ENCODE measurements around the gene ILRUN.
"Not testable (repeated sequence)": the region's sequence is repeated elsewhere in the genome, so short reads cannot be mapped to it uniquely, and the experiment has no call there.

Gene ILRUN

GRCh38 chr6:34696739-34697543 is at the start of gene ILRUN:
ILRUN (minus strand) TSS chr6:34696767; CDS start chr6:34696603, 164 bp downstream.
- peaks cover 12 to 13% of the 10 kb centered on the region in 2 donors for H3K36me3 Mint-ChIP-seq
- peak; percentile 91 for DNase-seq
- H3K27ac Mint-ChIP-seq, result peak within 1 kb of the TSS; percentile 96
- H3K4me1 Mint-ChIP-seq, result peaks cover 31 to 39% of the 10 kb centered on the region in 2 donors
- no peaks in the 10 kb centered on the region for H3K9me3 Mint-ChIP-seq
- peak; percentile 85 to 91 for ATAC-seq (replicated peaks)
- peak within 1 kb of the TSS; percentile 89 to 93 for H3K4me3 Mint-ChIP-seq
- no peaks in the 10 kb centered on the region for H3K27me3 Mint-ChIP-seq

GRCh38 chr6:34745277-34746103 is 48.9 kb upstream of the ILRUN start:
- Mint-ChIP-seq H3K4me1 (no peaks in the 10 kb centered on the region), H3K27ac (no peak overlapping the region), H3K4me3 (no peak overlapping the region), H3K27me3 (peaks cover under 1 to 1% of the 10 kb centered on the region in 2 donors), H3K9me3 (no peaks in the 10 kb centered on the region), H3K36me3 (no peaks in the 10 kb centered on the region)
- DNase-seq, result no peak
- ATAC-seq (replicated peaks), result no peak

GRCh38 chr6:34744294-34744647 is 47.7 kb upstream of the ILRUN start:
- H3K36me3 Mint-ChIP-seq, result not testable (repeated sequence)

GRCh38 chr6:34743625-34744293 is 47.2 kb upstream of the ILRUN start:
- no peaks in the 10 kb centered on the region for H3K9me3 Mint-ChIP-seq
- H3K27me3 Mint-ChIP-seq, result peaks cover 3 to 5% of the 10 kb centered on the region in 2 donors
- H3K27ac Mint-ChIP-seq, result no peak overlapping the region
- no peaks in the 10 kb centered on the region for H3K36me3 Mint-ChIP-seq
- H3K4me3 Mint-ChIP-seq, result no peak overlapping the region
- DNase-seq, result no peak
- ATAC-seq (replicated peaks), result no peak
- no peaks in the 10 kb centered on the region for H3K4me1 Mint-ChIP-seq

More at GRCh38 chr6:34744294-34744647, 47.7 kb upstream of the ILRUN start:
- H3K27ac Mint-ChIP-seq; ATAC-seq (replicated peaks); H3K9me3 Mint-ChIP-seq; H3K4me1 Mint-ChIP-seq; H3K4me3 Mint-ChIP-seq; H3K27me3 Mint-ChIP-seq; DNase-seq: not testable (repeated sequence)

DNA sequence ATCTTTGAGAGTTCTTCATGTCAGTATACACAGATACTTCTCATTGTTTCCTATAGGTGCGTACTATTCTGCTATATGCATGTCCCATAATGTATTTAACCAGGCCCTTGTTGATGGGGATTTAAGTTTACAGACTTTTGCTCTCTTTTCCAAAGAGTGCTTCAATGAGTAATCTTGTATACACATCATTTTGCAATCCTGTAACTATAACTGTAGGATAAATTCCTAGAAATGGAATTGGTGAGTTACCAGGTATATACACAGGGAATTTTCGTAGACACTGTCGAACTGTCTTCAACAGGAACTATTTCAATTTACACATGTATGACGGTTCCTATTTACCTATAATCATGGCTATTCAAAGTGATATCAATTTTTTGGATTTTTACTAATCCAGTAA is 45.5 kb upstream of the ILRUN start:
- Mint-ChIP-seq H3K4me3 (no peak overlapping the region), H3K9me3 (no peaks in the 10 kb centered on the region), H3K4me1 (peaks cover 0 to under 1% of the 10 kb centered on the region in 2 donors), H3K36me3 (no peaks in the 10 kb centered on the region), H3K27ac (no peak overlapping the region), H3K27me3 (peaks cover 3 to 5% of the 10 kb centered on the region in 2 donors)
- DNase-seq (no peak), ATAC-seq (replicated peaks) (no peak)

- Mint-ChIP-seq H3K4me3 (no peak overlapping the region), H3K4me1 (peaks cover 3 to 7% of the 10 kb centered on the region in 2 donors), H3K27ac (no peak overlapping the region), H3K36me3 (no peaks in the 10 kb centered on the region), H3K9me3 (no peaks in the 10 kb centered on the region), H3K27me3 (peaks cover 3 to 5% of the 10 kb centered on the region in 2 donors)
- ATAC-seq (replicated peaks) (peak; percentile 34 to 58), DNase-seq (peak; percentile 9)
Measured at GRCh38 chr6:34736823-34737222, 40.3 kb upstream of the ILRUN start.

GRCh38 chr6:34731393-34732060 is 35.0 kb upstream of the ILRUN start:
- no peaks in the 10 kb centered on the region for H3K27me3 Mint-ChIP-seq
- no peaks in the 10 kb centered on the region for H3K36me3 Mint-ChIP-seq
- no peak overlapping the region for H3K4me3 Mint-ChIP-seq
- H3K9me3 Mint-ChIP-seq, result no peaks in the 10 kb centered on the region
- DNase-seq (no peak), ATAC-seq (replicated peaks) (no peak)
- H3K27ac Mint-ChIP-seq, result no peak overlapping the region
- peaks cover 0 to under 1% of the 10 kb centered on the region in 2 donors for H3K4me1 Mint-ChIP-seq

DNA sequence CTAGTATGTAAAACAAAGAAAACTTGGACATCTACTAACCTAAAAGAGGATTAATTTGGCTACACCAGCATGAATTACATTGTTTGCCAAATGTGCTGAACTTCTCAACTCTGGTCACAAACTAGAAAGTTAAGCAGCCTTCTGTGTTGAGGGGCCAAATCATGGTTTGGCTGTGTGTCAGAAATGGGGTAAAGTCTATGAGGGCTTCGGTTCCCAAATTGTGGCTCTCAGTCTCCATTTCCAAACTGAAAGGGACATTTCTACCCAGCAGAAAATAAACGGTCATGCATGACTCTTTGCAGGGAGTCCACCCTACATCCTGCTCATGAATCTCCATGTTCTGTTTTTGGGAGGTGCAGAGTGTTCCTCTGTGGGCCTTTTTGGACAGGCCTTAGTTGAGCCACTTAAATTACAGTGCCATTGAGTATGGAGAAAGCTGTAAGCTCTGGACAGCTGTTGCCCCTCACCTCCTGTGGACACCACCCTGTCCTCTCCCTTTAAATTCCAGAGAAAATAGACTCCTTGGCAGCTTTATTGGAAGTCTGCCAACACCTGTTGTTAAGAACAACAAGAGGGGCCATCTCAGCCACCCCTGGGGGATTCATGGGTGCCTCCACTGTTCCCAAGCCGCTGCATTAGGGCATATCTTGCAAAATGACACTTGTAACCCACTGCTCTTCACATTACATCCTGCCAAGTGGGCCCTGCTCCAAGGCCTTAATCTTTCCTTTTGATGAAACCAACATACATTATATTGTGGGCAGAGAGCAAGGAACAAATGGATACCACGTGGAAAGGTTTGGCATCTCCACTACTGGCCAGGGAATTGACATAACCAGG is 33.3 kb upstream of the ILRUN start:
- no peaks in the 10 kb centered on the region for H3K27me3 Mint-ChIP-seq

DNA sequence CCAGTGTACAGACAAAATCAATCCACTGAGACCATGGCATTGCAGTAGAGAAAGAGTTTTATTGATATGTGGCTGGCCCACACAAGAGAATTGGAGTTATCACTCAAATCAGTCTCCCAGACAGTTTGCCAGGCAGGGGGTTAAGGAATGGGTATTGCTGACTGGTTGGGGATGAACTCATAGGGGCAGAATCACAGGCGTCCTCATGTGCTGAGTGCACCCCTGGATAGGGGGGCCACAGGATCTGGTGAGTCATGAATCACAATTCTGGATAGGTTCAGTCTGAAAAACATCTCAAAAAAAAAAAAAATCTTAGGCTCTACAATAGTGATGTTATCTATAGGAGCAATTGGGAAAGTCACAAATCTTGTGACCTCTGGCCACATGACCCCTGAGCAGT is 29.5 kb upstream of the ILRUN start:
- H3K36me3 Mint-ChIP-seq, result peaks cover 0 to 4% of the 10 kb centered on the region in 2 donors
- peaks cover 0 to 3% of the 10 kb centered on the region in 2 donors for H3K9me3 Mint-ChIP-seq
- no peak for DNase-seq
- H3K4me1 Mint-ChIP-seq, result peaks cover 4 to 5% of the 10 kb centered on the region in 2 donors
- no peak for ATAC-seq (replicated peaks)
- no peak overlapping the region for H3K4me3 Mint-ChIP-seq
- H3K27me3 Mint-ChIP-seq, result peaks cover 0 to 3% of the 10 kb centered on the region in 2 donors
- H3K27ac Mint-ChIP-seq, result no peak overlapping the region

More for the DNA sequence above, 33.3 kb upstream of the ILRUN start:
- H3K9me3 Mint-ChIP-seq, result peaks cover 0 to 3% of the 10 kb centered on the region in 2 donors
- no peak for DNase-seq
- H3K4me3 Mint-ChIP-seq, result no peak overlapping the region
- peaks cover 0 to 4% of the 10 kb centered on the region in 2 donors for H3K36me3 Mint-ChIP-seq
- H3K27ac Mint-ChIP-seq, result no peak overlapping the region
- ATAC-seq (replicated peaks), result no peak
- H3K4me1 Mint-ChIP-seq, result no peaks in the 10 kb centered on the region

DNA sequence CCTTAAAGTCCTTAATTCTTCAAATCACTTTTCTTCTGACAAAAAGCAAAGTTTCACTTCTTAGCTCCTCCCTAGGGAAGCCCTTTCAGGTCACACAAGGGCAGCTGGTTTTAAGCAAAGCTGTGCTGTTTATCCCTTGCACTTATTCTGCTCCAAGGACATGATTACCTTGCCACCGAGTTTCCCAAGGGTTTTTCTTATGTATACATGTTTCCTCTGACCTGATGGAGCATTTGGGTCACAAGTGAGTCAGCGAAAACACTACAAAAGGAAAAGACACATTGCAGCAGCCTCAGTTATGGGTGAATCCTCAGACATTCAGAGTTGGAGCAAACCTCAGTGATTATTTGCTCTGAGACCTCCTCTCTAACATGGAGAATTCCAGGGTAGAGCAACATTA is 26.6 kb upstream of the ILRUN start:
- Mint-ChIP-seq H3K4me3 (no peak overlapping the region), H3K4me1 (peaks cover 4 to 5% of the 10 kb centered on the region in 2 donors), H3K27me3 (peaks cover 0 to 3% of the 10 kb centered on the region in 2 donors), H3K27ac (peak overlapping the region; percentile 25), H3K9me3 (peaks cover 0 to 3% of the 10 kb centered on the region in 2 donors), H3K36me3 (peaks cover 0 to 4% of the 10 kb centered on the region in 2 donors)
- DNase-seq (no peak), ATAC-seq (replicated peaks) (no peak)

- peaks cover 4 to 5% of the 10 kb centered on the region in 2 donors for H3K4me1 Mint-ChIP-seq
- ATAC-seq (replicated peaks) (no peak), DNase-seq (no peak)
- peaks cover 0 to 3% of the 10 kb centered on the region in 2 donors for H3K27me3 Mint-ChIP-seq
- H3K27ac Mint-ChIP-seq, result no peak overlapping the region
- H3K4me3 Mint-ChIP-seq, result no peak overlapping the region
- peaks cover 0 to 4% of the 10 kb centered on the region in 2 donors for H3K36me3 Mint-ChIP-seq
- H3K9me3 Mint-ChIP-seq, result peaks cover 0 to 3% of the 10 kb centered on the region in 2 donors
Measured at GRCh38 chr6:34722451-34722850, 25.9 kb upstream of the ILRUN start.

- not testable (repeated sequence) for H3K36me3 Mint-ChIP-seq; ATAC-seq (replicated peaks); H3K27ac Mint-ChIP-seq; H3K27me3 Mint-ChIP-seq; H3K4me1 Mint-ChIP-seq; DNase-seq; H3K9me3 Mint-ChIP-seq; H3K4me3 Mint-ChIP-seq
Measured at GRCh38 chr6:34720160-34720559, 23.6 kb upstream of the ILRUN start.

DNA sequence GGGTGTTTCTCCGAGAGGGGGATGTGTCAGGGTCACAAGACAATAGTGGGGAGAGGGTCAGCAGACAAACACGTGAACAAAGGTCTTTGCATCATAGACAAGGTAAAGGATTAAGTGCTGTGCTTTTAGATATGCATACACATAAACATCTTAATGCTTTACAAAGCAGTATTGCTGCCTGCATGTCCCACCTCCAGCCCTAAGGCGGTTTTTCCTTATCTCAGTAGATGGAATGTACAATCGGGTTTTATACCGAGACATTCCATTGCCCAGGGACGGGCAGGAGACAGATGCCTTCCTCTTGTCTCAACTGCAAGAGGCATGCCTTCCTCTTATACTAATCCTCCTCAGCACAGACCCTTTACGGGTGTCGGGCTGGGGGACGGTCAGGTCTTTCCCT is 23.1 kb upstream of the ILRUN start:
- H3K4me1 Mint-ChIP-seq; H3K4me3 Mint-ChIP-seq; H3K9me3 Mint-ChIP-seq; ATAC-seq (replicated peaks); H3K36me3 Mint-ChIP-seq; H3K27ac Mint-ChIP-seq; DNase-seq; H3K27me3 Mint-ChIP-seq: not testable (repeated sequence)

Data from stimulated activated naive B cell treated with anti-CD40 and anti-IgM and Interleukin-4, amounts not matched to agents 10 μg/mL and 1 μg/mL and 100 μg/mL, for 72 hours (primary cell).